Nephron progenitor cell (in vitro differentiated cells): ENCODE data around the gene CFP.

Experiments used
- DNase-seq: peaks from one replicate; pipeline ENCODE4 v3.0.0; 2021
- H3K27ac Mint-ChIP-seq: 2 replicates; pipeline ENCODE4 v1.8.0; 2021; ENCODE audit warnings: mild to moderate bottlenecking, moderate library complexity, mixed read lengths
- H3K27me3 Mint-ChIP-seq: 2 replicates; pipeline ENCODE4 v1.8.0; 2021; ENCODE audit warnings: mild to moderate bottlenecking, low read depth, mixed read lengths; ENCODE audit not compliant: poor library complexity
- H3K36me3 Mint-ChIP-seq: 2 replicates; pipeline ENCODE4 v1.8.0; 2021; ENCODE audit warnings: low read depth, mixed read lengths
- H3K4me1 Mint-ChIP-seq: 2 replicates; pipeline ENCODE4 v1.8.0; 2021; ENCODE audit warnings: mixed read lengths
- H3K4me3 Mint-ChIP-seq: 2 replicates; pipeline ENCODE4 v1.8.0; 2021; ENCODE audit warnings: mild to moderate bottlenecking, moderate library complexity, mixed read lengths
- H3K9me3 Mint-ChIP-seq: 2 replicates; pipeline ENCODE4 v1.8.0; 2021; ENCODE audit warnings: mild to moderate bottlenecking, moderate library complexity, mixed read lengths
- TF ChIP-seq, protein P1 (sequence below): fragments of 200-600 bp; sonication (generic); IDR thresholded peaks from 2 replicates; pipeline ENCODE4 v1.5.0; 2021; ENCODE audit warnings: antibody characterized with exemption

CFP gene

DNA sequence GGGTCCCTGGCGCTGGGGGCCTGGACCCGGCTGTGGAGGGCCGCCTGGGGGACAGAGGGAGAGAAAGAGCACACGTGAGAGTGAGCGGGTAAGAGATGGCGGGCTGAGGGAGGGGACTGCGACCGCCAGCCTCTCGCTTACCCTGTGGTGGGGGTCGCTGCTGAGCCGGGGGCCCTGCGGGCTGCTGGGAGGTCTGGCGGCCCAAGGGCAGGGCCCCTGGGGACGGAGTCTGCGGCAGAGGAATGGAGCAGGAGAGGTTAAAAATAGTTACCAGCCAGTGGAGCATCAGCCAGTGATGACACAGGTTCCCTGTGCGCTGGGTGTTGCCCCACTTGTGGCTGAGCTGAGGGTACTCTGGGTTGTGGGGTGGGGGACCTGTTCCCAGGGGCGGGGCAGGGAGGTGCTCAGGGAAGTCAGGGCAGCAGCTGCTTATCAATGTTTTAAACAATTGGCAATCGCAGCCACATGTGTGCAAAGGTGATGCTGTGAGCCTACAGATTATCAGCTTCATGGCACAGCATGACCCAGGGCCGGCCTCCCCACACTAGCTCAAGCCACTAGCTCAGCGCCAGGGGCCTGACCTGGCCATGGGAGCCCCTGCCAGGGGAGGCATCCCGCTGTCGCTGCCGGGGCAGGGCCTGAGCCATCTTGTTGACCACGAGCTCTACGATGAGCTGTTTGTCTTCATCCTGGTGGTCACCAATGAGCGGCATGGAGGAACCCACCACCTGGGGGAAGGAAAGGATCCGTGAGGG, 55.0 kb downstream of the CFP start:
- peak overlapping the region; percentile 38 for H3K4me3 Mint-ChIP-seq
- H3K9me3 Mint-ChIP-seq: peaks cover 71% of the 10 kb centered on the region
- H3K27ac Mint-ChIP-seq: no peak overlapping the region
- TF ChIP-seq, protein P1, sequence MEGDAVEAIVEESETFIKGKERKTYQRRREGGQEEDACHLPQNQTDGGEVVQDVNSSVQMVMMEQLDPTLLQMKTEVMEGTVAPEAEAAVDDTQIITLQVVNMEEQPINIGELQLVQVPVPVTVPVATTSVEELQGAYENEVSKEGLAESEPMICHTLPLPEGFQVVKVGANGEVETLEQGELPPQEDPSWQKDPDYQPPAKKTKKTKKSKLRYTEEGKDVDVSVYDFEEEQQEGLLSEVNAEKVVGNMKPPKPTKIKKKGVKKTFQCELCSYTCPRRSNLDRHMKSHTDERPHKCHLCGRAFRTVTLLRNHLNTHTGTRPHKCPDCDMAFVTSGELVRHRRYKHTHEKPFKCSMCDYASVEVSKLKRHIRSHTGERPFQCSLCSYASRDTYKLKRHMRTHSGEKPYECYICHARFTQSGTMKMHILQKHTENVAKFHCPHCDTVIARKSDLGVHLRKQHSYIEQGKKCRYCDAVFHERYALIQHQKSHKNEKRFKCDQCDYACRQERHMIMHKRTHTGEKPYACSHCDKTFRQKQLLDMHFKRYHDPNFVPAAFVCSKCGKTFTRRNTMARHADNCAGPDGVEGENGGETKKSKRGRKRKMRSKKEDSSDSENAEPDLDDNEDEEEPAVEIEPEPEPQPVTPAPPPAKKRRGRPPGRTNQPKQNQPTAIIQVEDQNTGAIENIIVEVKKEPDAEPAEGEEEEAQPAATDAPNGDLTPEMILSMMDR: no peak
- peak; percentile 22 for DNase-seq
- peaks cover 29% of the 10 kb centered on the region for H3K36me3 Mint-ChIP-seq
- peaks cover 55% of the 10 kb centered on the region for H3K4me1 Mint-ChIP-seq
- peaks cover 2% of the 10 kb centered on the region for H3K27me3 Mint-ChIP-seq

DNA sequence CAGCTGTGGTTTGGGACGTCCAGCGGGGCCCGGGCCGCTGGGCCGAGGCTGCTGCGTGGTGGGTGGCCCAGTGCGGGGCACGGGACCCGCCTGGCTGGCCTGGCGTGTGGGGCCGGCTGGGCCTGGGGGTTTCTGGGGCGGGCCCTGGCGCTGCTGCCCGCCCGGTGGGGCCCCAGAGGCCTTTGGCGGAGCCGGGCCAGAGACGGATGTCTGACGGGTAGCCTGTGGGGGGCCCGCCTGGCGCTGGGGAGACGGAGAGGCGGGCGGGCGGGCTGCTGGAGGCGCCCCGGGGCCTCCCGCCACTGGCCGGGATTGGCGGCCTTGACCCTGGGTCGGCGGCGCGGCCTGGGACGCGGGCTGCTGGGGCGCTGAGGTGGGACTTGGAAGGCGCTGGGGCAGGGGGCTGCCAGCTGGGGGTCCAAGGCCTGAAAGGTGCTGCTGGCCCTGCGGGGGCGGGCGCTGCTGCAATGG, 55.6 kb downstream of the CFP start:
- H3K36me3 Mint-ChIP-seq: peaks cover 34% of the 10 kb centered on the region
- DNase-seq: peak; percentile 42
- TF ChIP-seq, protein P1: no peak
- H3K27ac Mint-ChIP-seq: no peak overlapping the region
- H3K4me3 Mint-ChIP-seq: no peak overlapping the region
- peaks cover 2% of the 10 kb centered on the region for H3K27me3 Mint-ChIP-seq
- peaks cover 50% of the 10 kb centered on the region for H3K4me1 Mint-ChIP-seq
- H3K9me3 Mint-ChIP-seq: peaks cover 72% of the 10 kb centered on the region

DNA sequence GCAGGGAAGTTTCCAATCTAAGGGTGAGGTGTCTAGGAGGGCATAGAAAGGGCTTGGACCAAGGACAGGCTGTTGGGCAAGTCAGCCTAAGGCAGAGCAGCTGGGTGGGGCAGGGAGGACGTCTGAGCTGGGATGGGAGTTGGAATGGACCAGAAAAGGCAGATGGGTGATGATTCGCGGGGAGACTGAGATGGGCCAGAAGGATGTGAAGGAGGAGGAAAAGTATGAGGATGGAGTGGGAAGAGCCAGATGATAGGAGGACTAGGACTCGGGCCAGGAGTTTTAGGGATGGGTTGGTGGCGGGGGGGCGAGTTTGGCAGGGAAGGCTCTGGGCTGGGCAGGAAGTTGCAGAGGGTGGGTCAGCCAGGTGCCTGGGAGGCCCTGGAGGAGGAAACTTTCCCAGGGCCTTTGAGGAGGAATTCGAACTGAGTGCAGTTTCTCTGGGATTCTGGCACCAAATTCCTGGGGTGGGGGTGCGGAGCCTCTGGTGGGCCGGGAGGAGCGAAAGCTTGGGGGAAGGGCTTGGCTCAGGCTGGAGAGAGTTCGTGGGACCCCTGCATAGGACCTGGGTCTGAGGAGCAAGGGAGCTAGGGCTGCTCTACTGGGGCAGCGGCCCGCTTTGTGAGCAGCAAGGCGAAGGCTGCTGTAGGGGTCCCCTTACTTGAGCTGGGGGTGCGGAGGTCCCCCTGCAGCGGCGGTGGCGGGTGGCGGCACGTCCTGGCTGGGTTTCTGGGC, 56.2 kb downstream of the CFP start:
- TF ChIP-seq, protein P1: no peak
- Mint-ChIP-seq H3K4me1 (peaks cover 45% of the 10 kb centered on the region), H3K4me3 (peak overlapping the region; percentile 76), H3K27me3 (no peaks in the 10 kb centered on the region), H3K36me3 (peaks cover 35% of the 10 kb centered on the region), H3K9me3 (peaks cover 72% of the 10 kb centered on the region), H3K27ac (peak overlapping the region; percentile 90)
- peak; percentile 67 for DNase-seq
